ENCODE data around the gene ZNF668.
"Not testable (repeated sequence)": the region's sequence is repeated elsewhere in the genome, so short reads cannot be mapped to it uniquely, and the experiment has no call there.

Gene ZNF668

DNA sequence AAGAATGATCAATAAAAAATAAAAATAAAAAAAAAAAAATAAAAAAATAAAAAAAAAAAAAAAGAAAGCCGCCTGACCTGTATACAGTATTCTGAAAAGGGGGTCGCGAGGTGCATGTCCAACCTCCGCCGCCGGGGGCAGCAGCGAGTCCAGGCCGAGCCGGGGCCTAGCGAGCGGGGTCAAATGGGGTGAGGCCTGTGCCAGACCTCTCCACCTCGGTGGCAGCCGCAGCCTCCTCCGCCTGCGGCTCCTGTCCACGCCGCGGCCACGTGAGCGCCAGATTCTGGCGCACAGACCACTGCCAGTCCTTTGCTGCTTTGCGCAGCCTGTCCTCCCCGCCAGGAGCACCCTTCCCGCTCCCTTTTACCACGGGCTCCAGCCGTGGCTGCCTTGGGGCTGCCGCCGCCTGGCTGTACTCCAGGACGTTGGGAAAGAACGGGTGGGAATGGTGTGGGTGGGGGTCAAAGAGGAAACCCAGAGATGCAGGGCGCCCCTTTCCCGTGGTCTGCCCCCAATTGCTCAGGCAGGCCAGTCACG lies 31.7 kb upstream of the ZNF668 start:
- H3K9me3 ChIP-seq: no peaks in the 10 kb centered on the region
- H3K27ac ChIP-seq: peak overlapping the region; percentile 73
- TF ChIP-seq, protein P1, sequence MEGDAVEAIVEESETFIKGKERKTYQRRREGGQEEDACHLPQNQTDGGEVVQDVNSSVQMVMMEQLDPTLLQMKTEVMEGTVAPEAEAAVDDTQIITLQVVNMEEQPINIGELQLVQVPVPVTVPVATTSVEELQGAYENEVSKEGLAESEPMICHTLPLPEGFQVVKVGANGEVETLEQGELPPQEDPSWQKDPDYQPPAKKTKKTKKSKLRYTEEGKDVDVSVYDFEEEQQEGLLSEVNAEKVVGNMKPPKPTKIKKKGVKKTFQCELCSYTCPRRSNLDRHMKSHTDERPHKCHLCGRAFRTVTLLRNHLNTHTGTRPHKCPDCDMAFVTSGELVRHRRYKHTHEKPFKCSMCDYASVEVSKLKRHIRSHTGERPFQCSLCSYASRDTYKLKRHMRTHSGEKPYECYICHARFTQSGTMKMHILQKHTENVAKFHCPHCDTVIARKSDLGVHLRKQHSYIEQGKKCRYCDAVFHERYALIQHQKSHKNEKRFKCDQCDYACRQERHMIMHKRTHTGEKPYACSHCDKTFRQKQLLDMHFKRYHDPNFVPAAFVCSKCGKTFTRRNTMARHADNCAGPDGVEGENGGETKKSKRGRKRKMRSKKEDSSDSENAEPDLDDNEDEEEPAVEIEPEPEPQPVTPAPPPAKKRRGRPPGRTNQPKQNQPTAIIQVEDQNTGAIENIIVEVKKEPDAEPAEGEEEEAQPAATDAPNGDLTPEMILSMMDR (IDR thresholded peaks at IDR 0.05): peak; percentile 85
- peaks cover 15 to 25% of the 10 kb centered on the region in 2 experiments for H3K4me1 ChIP-seq (ENCODE audit: control insufficient read depth in 1 of 2, insufficient read depth in 1 of 2, low read depth in 1 of 2, low read length in 1 of 2)
- H3K36me3 ChIP-seq: peaks cover 18% of the 10 kb centered on the region
- H3K27me3 ChIP-seq: no peaks in the 10 kb centered on the region
- peak overlapping the region; percentile 37 to 58 for H3K4me3 ChIP-seq (ENCODE audit: low read depth in 1 of 2, low read length in 1 of 2)

DNA sequence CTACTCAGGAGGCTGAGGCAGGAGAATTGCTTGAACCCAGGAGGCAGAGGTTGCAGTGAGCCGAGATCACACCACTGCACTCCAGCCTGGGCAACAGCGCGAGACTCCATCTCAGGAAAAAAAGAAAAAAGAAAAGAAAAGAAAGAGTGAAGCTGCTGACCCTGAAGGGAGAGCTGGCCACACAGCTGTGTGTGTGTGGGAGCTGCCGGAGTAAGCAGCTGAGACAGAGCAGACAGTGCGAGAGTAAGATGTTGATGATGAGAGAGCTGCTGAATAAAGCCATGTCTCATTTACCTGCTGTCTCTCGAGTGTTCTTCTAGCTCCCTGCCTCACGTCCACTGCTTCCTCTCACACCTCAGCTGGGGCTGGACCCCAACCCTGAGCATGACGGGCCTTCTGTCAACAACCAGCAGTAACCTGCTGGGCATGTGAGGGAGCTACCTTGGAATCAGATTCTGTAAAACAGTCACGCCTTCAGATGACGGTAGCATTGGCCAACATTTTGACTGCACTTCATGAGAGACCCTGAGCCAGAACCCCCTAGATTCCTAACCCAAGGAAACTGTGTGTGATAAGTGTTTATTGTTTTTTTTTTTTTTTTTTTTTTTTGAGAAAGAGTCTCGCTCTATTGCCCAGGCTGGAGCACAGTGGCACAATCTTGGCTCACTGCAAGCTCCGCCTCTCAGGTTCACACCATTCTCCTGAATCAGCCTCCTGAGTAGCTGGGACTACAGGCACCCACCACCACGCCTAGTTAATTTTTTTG lies 27.0 kb upstream of the ZNF668 start:
- H3K4me1 ChIP-seq (ENCODE audit: control insufficient read depth in 1 of 2, insufficient read depth in 1 of 2, low read depth in 1 of 2, low read length in 1 of 2); H3K27me3 ChIP-seq; H3K9me3 ChIP-seq; H3K4me3 ChIP-seq (ENCODE audit: low read depth in 1 of 2, low read length in 1 of 2); H3K27ac ChIP-seq; H3K36me3 ChIP-seq: not testable (repeated sequence)

DNA sequence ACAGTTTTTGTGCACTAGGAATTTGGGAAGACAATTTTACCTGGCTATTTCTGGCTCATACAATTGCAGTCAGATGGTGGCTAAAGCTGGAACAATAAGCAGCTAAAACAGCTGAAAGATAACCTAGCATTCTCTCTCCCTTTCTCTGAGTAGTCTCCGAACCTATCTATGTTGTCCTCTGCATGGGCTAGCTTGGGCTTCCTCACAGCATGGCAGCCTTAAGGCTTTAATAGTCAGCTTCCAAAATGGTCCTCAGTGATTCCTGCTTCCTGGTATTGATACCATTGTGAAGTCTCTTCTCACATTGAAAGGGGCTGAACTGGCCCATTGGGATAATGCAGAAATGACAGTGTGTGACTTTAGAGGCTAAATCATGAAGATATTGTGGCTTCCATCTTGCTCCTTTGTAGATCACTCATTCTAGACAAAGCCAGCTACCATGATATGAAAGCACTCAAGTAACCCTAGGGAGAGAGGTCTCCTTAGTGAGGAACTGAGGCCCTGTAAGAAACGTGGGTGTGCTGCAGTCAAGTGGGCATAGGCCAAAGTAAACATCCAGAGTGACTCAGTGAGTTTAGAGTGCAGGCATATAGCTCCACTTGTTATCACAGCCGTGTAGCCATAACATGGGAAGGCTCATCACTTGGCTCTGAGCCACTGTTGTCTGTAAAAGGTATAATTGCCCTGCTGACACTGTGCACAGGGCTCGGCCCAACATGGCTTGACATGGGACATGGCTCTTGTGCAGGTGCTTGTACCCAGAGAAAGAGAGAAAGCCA lies 26.0 kb upstream of the ZNF668 start:
- no peaks in the 10 kb centered on the region for H3K9me3 ChIP-seq
- H3K4me3 ChIP-seq (ENCODE audit: low read depth in 1 of 2, low read length in 1 of 2): no peak overlapping the region
- H3K27me3 ChIP-seq: no peaks in the 10 kb centered on the region
- no peak overlapping the region for H3K27ac ChIP-seq
- TF ChIP-seq, protein P1 (IDR thresholded peaks at IDR 0.05): no peak
- H3K4me1 ChIP-seq (ENCODE audit: control insufficient read depth in 1 of 2, insufficient read depth in 1 of 2, low read depth in 1 of 2, low read length in 1 of 2): peaks cover 9 to 11% of the 10 kb centered on the region in 2 experiments
- no peaks in the 10 kb centered on the region for H3K36me3 ChIP-seq

DNA sequence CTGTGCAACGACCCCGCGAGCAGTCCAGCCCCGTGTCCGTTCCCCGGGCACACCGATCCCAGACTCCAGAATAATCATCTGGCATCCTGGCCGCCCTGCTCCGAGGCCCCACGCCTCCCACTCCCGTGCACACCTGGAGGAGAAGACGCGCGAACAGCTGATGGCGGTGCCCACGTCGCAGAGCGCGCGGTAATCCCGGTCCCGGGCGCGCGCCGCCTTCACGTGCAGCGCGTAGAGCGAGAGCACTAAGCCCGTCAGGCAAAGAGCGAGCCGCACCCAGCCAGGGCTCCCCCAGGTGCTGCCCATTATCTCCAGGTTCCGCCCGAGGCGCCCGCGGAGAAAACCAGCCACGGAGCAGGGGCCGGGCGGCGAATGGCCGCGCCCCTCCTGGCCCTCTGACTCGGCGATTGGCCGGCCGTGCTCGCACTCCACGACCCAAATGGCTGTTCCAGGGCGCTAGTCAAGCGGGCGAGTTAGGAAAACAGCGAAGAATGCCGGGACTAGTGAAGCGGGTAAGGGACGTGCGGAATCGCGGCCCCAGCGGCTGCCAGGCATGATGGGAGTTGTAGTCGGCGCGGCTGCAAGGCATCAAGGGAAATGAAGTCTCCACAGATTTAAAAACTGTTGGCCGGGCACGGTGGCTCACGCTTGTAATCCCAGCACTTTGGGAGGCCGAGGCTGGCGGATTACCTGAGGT lies 20.5 kb upstream of the ZNF668 start, which contains the start of gene VKORC1:
Gene VKORC1 (minus strand): TSS at position 374 of the 697 bp plus-strand sequence. CDS start 68 bp downstream, at position 306.
- peaks cover 27 to 28% of the 10 kb centered on the region in 2 experiments for H3K4me1 ChIP-seq (ENCODE audit: control insufficient read depth in 1 of 2, insufficient read depth in 1 of 2, low read depth in 1 of 2, low read length in 1 of 2)
- H3K4me3 ChIP-seq (ENCODE audit: low read depth in 1 of 2, low read length in 1 of 2): peak within 1 kb of the TSS; percentile 76 to 78

DNA sequence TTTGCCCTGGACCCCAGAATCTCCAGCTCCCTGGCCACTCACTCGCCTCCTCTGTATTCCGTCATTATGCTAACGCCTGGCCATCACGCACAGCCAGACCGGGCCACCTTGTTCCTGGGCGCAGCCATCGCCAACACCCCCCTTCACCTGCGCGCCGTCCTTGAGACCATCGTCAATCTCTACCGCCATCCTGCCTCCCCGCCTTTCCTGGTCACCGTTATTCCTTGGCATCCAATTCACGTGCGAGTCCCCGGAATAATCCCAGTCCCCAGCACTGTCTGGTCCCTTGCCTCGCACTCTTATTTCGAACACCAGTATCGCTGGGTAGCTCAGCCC lies 20.0 kb upstream of the ZNF668 start:
- Histone ChIP-seq H3K9me3 (no peaks in the 10 kb centered on the region), H3K27ac (peak overlapping the region; percentile 83), H3K4me1 (ENCODE audit: control insufficient read depth in 1 of 2, insufficient read depth in 1 of 2, low read depth in 1 of 2, low read length in 1 of 2) (peaks cover 27 to 28% of the 10 kb centered on the region in 2 experiments), H3K27me3 (no peaks in the 10 kb centered on the region), H3K36me3 (peaks cover 9% of the 10 kb centered on the region), H3K4me3 (ENCODE audit: low read depth in 1 of 2, low read length in 1 of 2) (peak overlapping the region; percentile 76 to 78)
- TF ChIP-seq, protein P1 (IDR thresholded peaks at IDR 0.05): no peak

More for the DNA sequence above, 20.5 kb upstream of the ZNF668 start, which contains the start of gene VKORC1:
- no peaks in the 10 kb centered on the region for H3K27me3 ChIP-seq
- H3K36me3 ChIP-seq: peaks cover 5% of the 10 kb centered on the region
- no peaks in the 10 kb centered on the region for H3K9me3 ChIP-seq
- TF ChIP-seq, protein P1 (IDR thresholded peaks at IDR 0.05): no peak
- H3K27ac ChIP-seq: peak within 1 kb of the TSS; percentile 83
